ENCODE measurements around the gene SLC17A9. TPM values are rescaled to one million over a fixed set of nuclear protein-coding genes. Genes with fewer than 3 reads are reported as not detected.

The SLC17A9 gene
- total RNA-seq, 1 experiment from 2014 or later: 0.22 TPM

- BruUV-seq (replicated peaks): no TSS peak
- H3K4me3 ChIP-seq: no peak overlapping the region
- H4K20me1 ChIP-seq (ENCODE audit: insufficient read depth): peaks cover 97% of the 10 kb centered on the region
- intact Hi-C loops (cut with micrococcal nuclease; ENCODE audit: unreplicated experiment): no loop called here
- H3K27ac ChIP-seq: no peak overlapping the region
- TF ChIP-seq EZH2 (IDR thresholded peaks at IDR 0.05; ENCODE audit: low read depth): no peak
- TF ChIP-seq, protein P1, sequence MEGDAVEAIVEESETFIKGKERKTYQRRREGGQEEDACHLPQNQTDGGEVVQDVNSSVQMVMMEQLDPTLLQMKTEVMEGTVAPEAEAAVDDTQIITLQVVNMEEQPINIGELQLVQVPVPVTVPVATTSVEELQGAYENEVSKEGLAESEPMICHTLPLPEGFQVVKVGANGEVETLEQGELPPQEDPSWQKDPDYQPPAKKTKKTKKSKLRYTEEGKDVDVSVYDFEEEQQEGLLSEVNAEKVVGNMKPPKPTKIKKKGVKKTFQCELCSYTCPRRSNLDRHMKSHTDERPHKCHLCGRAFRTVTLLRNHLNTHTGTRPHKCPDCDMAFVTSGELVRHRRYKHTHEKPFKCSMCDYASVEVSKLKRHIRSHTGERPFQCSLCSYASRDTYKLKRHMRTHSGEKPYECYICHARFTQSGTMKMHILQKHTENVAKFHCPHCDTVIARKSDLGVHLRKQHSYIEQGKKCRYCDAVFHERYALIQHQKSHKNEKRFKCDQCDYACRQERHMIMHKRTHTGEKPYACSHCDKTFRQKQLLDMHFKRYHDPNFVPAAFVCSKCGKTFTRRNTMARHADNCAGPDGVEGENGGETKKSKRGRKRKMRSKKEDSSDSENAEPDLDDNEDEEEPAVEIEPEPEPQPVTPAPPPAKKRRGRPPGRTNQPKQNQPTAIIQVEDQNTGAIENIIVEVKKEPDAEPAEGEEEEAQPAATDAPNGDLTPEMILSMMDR (conservative IDR thresholded peaks at IDR 0.05): no peak
- no peaks in the 10 kb centered on the region for H3K9me2 ChIP-seq (ENCODE audit: insufficient read depth)
- CTCF ChIA-PET: interaction anchor here (0.7 kb wide), 1 partner anchor 321 kb away, joined by 3 read pairs; no protein-coding TSS in a partner anchor
- H2AFZ ChIP-seq: no peak overlapping the region
- H3K36me3 ChIP-seq (ENCODE audit: low read depth): peaks cover 30% of the 10 kb centered on the region
- peaks cover 12% of the 10 kb centered on the region; the same call in 1 of the 2 replicates for H3F3A ChIP-seq (ENCODE audit: insufficient read depth, low read depth)
- no peak overlapping the region for H3K4me2 ChIP-seq
- H3K27me3 ChIP-seq (ENCODE audit: insufficient read depth, low read depth): no peaks in the 10 kb centered on the region
- H3K79me2 ChIP-seq (ENCODE audit: low read depth): peaks cover 63% of the 10 kb centered on the region
- no peaks in the 10 kb centered on the region for H3K4me1 ChIP-seq (replicated peaks; ENCODE audit: insufficient read depth)
- DNase-seq: no peak
- POLR2A ChIA-PET (ENCODE audit: unreplicated experiment): interaction anchor here (0.5 kb wide), 1 partner anchor 674 kb away, joined by 11 read pairs; the partner anchor contains the start of gene OSBPL2
- no peaks in the 10 kb centered on the region for H3K9me3 ChIP-seq (ENCODE audit: insufficient read depth, low read depth)
These were observed 40.7 kb upstream of the SLC17A9 start for GRCh38 chr20:62911701-62912280.

GRCh38 chr20:62913043-62913630 lies 39.4 kb upstream of the SLC17A9 start:
- BruUV-seq (replicated peaks): no TSS peak
- intact Hi-C loops (cut with micrococcal nuclease; ENCODE audit: unreplicated experiment): no loop called here
- POLR2A ChIA-PET (ENCODE audit: unreplicated experiment): no interaction called here
- CTCF ChIA-PET: no interaction called here
- Histone ChIP-seq H3F3A (ENCODE audit: insufficient read depth, low read depth) (peaks cover 20% of the 10 kb centered on the region; the same call in 1 of the 2 replicates), H3K9me3 (ENCODE audit: insufficient read depth, low read depth) (no peaks in the 10 kb centered on the region), H3K4me3 (no peak overlapping the region), H3K4me1 (replicated peaks; ENCODE audit: insufficient read depth) (no peaks in the 10 kb centered on the region), H4K20me1 (ENCODE audit: insufficient read depth) (peaks cover 97% of the 10 kb centered on the region), H3K9me2 (ENCODE audit: insufficient read depth) (no peaks in the 10 kb centered on the region), H3K79me2 (ENCODE audit: low read depth) (peaks cover 74% of the 10 kb centered on the region), H3K27ac (no peak overlapping the region), H2AFZ (no peak overlapping the region), H3K27me3 (ENCODE audit: insufficient read depth, low read depth) (no peaks in the 10 kb centered on the region), H3K36me3 (ENCODE audit: low read depth) (peaks cover 26% of the 10 kb centered on the region), H3K4me2 (no peak overlapping the region)
- DNase-seq: no peak
- no peak for TF ChIP-seq EZH2 (IDR thresholded peaks at IDR 0.05; ENCODE audit: low read depth)
- TF ChIP-seq, protein P1 (conservative IDR thresholded peaks at IDR 0.05): no peak

DNA sequence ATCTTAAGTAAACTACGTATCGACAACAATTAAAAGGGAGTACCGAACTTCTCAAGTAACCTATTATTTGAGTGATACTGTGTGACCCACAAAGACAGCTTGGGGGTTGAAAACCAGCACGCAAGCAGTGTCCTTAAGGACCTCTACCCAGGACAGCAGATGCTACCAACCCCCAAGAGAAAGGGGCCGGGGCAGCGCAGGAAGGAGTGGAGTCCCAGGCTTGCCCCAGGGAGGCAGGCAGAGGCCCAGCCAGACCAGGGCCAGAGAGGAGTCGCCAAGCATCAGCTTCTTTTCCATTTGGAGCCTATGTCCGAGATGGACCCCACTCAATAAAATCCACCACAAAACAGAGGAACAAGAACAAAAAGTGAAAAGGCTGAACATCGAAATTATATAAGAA lies 38.1 kb upstream of the SLC17A9 start:
- Histone ChIP-seq H3K4me2 (no peak overlapping the region), H3K27ac (no peak overlapping the region), H3K27me3 (ENCODE audit: insufficient read depth, low read depth) (no peaks in the 10 kb centered on the region), H3K79me2 (ENCODE audit: low read depth) (peaks cover 87% of the 10 kb centered on the region), H3K4me1 (replicated peaks; ENCODE audit: insufficient read depth) (no peaks in the 10 kb centered on the region), H3K9me3 (ENCODE audit: insufficient read depth, low read depth) (no peaks in the 10 kb centered on the region), H3K4me3 (no peak overlapping the region), H3F3A (ENCODE audit: insufficient read depth, low read depth) (peaks cover 20% of the 10 kb centered on the region; the same call in 1 of the 2 replicates), H2AFZ (no peak overlapping the region), H3K9me2 (ENCODE audit: insufficient read depth) (no peaks in the 10 kb centered on the region), H3K36me3 (ENCODE audit: low read depth) (peaks cover 26% of the 10 kb centered on the region), H4K20me1 (ENCODE audit: insufficient read depth) (peaks cover 98% of the 10 kb centered on the region)
- BruUV-seq (replicated peaks): no TSS peak
- POLR2A ChIA-PET (ENCODE audit: unreplicated experiment): interaction anchor here (0.6 kb wide), 1 partner anchor 555 kb away, joined by 3 read pairs; no protein-coding TSS in a partner anchor
- CTCF ChIA-PET: no interaction called here
- intact Hi-C loops (cut with micrococcal nuclease; ENCODE audit: unreplicated experiment): no loop called here
- TF ChIP-seq, protein P1 (conservative IDR thresholded peaks at IDR 0.05): no peak
- TF ChIP-seq EZH2 (IDR thresholded peaks at IDR 0.05; ENCODE audit: low read depth): no peak
- no peak for DNase-seq

All from PC-9 (cell line).